Stimulated activated CD4-positive, alpha-beta T cell treated with anti-CD3 and anti-CD28 coated beads, Interleukin-15, amount 100 ng/mL, for 24 hours (primary cell): ENCODE measurements around the gene MCTP1.

Experiments used
- DNase-seq: peaks from one replicate; pipeline ENCODE4 v3.0.0-alpha.2; 2020

The MCTP1 gene

DNA sequence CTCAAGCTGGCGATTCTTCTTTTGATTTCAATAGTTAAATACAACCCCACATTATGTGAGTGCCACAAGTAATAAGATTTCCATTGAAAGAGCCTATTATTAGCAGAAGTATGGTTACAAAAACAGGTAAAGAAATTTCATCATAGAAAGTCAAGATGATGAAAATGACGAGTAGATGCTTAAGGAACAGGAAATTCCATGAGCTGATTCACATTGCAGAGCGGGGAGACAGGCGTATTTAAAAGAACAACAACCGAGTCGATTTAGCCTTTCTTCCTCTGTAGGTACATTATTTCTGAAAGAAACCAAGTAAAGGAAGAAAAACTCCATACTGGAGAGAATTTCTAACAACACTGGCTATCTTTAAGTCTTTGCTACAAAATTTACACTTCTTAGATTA is 356.0 kb downstream of the MCTP1 start:
- DNase-seq, result no peak

DNA sequence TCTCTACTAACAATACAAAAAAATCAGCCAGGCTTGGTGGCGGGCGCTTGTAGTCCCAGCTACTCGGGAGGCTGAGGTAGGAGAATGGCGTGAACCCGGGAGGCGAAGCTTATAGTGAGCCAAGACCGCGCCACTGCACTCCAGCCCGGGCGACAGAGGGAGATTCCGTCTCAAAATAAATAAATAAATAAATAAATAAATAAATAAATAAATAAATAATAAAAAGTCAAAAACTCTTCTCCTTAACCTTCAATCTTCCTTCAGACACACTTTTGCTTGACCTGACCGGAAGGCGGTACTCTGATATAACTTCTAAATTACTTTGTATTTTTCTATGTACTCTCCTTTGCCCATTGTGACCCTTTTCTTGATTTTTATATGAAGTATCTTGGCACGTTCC is 364.3 kb downstream of the MCTP1 start:
- DNase-seq, result no peak

DNA sequence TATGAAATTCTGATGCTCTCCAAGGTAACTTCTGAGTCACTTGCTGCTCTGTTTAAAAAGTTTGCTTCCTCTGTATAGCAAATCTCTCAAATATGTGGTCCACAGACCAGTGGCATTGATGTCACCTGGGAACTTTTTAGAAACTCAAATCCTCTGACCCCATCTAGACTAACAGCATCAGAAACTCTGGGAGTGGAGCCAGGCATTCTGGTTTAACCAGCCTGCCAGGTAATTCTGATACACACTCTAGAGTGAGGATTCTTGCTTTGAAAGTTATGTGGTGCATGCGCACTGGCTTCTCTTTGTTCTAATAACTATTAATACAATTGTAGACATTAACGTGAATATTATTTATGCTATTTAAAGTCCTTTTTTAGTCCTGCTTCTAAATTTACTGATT is 368.3 kb downstream of the MCTP1 start:
- DNase-seq, result no peak

DNA sequence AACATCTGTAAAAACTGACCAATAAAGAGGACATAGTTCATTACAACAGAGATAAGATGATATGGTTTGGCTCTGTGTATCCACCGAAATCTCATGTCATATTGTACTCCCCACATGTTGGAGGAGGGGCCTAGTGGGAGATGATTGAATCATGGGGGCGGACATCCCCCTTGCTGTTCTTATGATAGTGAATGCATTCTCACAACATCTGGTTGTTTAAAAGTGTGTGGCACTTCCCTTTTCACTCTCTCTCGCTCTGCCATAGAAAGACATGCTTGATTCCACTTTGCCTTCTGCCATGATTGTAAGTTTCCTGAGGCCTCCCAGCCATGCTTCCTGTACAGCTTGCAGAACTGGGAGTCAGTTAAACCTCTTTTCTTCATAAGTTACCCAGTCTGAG is 373.6 kb downstream of the MCTP1 start:
- no peak for DNase-seq

DNA sequence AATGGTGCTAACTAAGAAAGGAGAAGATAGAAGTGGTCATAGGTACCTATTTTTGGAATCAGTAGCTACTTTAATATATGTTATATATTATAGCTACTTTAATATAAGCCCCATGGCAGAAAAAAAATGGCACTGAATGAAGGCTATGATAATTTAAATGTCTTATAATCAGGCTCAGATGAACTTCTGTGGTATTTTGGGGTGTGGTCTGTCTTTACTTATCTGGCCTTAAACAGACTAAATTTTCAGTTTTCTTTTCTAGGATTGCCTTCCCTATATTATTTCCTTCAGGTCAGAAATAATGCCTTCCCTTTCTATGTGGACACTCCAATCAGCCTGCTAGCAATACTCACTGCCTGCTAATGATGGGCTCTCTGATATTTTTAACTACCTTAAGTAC is 374.2 kb downstream of the MCTP1 start:
- DNase-seq, result no peak

DNA sequence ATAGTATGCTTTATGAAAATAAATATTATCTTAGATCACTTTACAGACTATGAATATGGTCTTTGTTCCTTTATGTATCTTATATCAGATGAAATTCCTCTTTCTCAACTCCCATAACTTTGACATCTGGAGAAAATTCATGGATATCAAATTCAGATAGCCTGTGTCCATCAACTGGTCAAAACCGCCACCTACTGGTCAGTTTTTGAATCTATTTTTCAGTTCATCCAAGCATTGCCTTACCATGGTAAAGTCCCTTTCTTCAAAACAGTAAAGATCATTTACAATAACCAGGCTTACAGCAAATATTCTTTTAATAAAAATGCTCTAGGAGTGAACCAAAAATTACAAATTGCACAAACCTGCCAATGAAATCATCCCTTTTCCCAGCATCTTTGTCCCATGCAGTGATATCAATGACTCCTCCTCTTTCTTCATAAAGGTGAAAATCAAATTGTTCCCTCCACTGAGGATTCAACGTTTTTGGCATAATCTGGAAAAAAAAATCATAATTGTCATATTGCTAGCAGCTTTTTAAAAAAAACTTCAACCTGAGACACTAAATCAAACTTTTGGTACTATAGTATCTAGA is 375.9 kb downstream of the MCTP1 start:
- peak; percentile 3 for DNase-seq

DNA sequence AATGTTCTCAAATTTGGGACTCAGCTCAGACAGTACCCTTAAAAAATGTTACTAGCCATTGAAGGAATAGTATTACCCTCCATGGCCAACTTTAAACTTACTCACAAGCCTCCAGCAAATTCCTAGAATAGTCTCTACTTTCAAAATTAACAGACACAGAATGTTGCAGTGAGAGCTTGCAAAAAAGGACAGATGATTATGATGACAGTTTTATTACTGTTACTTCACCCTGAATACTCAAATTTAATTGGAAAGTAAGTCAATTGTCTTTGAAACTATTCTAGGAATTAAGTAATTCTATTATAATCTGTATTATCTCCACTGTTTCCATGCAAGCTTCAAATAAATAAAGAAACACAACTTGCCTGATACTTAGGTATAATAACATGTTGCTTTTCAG is 378.1 kb downstream of the MCTP1 start:
- DNase-seq, result no peak

DNA sequence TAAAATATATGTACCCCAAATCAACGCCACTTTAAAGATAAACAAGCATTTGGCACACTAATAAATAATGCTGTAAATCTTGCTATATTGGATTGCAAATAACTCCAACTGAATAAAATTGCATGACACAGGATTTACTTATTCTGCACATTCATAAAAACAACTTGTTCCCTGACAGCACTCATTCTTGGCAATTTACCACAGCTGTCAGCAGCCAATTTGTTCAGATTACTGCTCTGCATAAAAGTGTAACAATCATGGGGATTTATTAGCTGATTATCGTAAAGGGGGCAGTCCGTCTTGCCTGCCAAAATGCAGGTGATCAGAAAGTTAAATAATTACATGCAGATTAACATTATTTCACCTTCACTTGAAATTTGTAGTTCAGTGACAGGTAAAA is 381.2 kb downstream of the MCTP1 start:
- no peak for DNase-seq

DNA sequence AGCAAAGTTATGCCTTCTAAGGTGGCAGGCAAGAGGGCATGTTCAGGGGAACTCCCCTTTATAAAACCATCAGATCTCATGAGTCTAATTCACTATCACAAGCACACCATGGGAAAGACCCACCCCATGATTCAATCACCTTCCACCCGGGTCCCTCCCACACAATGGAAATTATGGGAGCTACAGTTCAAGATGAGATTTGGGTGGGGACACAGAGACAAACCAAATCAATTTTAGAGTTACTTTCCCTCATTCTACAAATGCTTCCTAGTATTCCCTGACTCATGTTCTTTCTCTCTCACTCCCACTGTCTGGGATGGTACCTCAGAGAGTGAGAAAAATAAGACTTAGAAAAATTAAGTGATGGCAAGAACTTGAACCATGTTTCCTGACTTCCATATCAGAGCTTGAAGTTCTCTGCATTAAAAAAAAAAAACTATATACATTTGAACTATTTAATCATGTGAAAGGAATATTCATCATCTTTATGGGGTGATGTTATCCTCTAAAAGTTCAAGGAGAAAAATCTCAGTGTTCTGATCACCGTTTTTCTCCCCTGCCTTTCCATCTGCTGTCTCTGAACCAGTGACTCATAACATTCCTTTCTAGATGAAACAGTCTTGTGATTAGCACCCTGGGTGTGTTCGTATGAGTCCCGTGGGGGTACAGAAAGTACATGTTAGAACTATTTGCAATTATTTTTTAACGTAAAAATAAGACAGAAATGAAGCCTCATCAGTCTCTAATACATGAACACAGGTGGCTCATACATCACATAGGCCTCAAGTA is 383.5 kb downstream of the MCTP1 start:
- DNase-seq, result no peak

DNA sequence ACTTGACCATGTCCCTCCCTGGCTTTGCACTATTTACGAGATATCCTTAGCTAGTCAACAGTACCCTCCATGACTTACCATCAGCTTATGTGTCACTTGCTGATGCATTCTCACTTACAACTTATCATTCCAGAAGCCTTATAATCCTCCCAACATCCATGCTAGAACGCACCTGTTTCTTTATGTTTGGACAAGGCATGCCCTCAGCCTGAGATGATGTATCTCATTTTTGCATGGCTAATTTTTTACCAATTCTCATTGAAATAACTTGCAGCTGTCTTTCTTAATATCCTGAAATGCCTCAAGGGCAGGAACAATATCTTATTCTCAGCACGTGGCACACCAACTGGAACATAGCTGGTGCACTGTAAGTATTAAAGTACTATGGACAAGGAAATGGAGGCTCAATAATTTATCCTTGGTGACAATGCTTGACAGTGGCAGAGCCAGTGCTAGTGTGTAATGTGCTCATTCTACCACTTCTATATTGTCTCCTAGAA is 384.8 kb downstream of the MCTP1 start:
- no peak for DNase-seq

DNA sequence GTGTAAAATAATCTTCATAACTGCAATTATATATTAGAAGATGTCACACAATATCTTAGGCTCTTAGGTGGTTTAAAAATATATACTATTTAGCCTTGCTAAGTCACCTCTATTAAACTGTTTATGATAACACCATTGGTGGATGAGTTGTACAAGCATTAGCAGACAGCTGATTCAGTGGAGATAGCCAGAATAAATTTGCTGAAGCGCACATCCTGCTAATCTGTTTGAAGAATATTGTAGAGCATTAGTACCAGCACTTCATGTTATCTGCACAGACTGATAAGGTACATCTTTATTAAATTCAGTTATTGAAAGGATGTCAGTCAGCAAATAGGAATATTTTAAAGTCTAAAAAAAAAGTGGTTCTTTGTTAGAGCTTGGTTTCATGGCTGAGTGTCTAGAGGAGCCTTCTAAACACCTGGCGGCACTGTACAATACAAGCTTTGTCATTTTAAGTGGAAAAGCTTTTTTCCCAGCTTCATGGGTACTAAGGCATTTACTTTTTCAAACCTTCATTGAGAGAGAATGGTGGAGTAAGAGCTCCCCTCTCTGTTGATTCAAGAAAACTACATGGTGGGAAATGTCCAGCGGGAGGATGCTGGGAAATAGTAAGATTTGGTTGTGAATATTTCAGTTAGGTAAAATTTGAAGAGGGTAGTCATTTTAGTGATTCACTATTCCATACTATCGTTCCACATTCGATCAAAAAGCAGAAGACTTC is 391.3 kb downstream of the MCTP1 start:
- no peak for DNase-seq

DNA sequence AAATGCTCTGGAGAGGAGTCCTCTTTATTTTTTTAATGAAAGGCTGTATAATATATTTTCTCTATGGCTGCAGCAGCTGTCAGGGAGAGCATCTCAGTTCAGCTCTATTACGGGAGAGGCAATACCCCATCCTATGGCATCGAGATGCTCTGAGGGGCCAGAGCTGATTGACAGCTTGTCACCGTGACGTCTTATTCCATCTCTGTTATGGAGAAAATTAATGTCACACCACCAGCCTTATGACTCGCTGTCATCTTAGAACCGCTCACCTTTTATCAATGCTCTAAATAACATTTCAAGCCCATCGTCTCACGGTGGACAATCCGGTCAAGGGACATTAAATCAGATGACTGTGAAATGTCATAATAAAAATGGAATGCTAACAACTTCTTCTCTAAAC is 392.9 kb downstream of the MCTP1 start:
- DNase-seq, result no peak

DNA sequence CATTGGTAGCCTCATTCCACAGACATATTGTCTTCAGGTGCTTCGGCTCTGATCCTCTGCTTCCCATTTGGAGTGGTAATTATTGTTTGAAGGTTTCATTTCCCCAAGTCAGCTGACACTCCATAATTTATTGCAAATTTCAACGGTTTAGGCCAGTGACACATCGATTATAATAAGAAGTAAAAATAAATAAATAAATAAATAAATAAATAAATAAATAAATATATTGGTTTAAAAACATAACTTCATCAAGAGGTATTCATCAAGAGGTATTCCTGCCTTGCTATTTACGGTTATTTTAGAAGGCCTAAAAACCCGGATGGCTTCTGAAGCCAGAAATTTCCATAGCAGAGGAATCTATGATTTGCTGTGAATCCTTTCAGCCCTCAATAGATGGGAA is 393.3 kb downstream of the MCTP1 start:
- no peak for DNase-seq

DNA sequence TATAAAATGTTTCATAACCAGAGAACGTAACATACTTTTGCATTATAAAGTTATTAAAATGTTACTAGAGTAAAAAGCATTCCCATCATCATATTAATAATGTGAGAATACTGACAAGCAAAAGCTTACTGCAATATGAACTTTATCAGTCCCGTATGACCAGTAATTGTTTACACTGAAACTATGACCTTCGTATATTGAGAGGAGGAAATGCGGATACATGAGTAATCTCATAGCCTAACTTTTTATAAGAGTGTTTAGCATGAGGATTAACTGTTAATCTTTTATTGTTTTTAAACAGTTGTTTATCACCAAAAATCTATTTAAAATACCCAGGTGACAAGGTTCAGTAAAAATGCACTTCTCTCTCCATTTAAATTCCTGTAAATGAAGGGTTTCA is 394.0 kb downstream of the MCTP1 start:
- DNase-seq, result no peak

DNA sequence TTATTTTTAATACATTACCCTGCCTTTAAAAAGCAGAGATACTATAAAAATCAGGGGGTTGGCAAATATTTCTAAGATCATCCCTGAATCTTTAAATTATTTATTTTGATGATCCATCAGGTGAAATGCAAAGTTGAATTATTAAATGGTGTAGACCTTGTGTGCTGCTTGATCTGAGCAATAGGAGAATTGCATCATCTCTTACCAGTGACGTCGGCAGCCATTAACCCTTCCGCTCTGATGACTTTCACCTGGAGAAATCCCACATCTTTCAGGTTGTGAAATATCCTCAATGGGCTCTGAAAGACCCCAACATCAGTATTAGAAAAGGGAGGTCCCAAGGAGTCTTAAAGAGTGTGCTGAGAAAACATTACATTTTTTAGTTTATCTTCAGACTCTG is 396.2 kb downstream of the MCTP1 start:
- no peak for DNase-seq

DNA sequence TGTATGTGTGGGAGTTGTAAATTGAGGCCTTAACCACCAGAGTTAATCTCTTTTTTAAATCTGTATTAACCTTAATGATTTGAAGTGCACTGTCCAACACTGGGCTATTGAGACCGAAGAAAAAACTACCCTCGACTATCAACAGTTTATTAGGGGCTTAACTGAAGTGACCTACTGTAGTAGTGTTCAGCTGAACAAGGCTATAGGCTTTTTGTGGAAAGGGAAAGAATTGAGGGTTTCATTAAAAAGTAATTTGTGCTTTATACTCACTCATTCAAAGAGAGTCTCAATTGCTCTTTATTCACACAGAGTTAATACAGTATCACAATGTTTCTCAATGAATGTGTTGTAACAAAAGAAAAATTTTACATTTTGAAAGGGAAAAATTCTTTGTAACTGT is 399.0 kb downstream of the MCTP1 start:
- DNase-seq, result no peak

DNA sequence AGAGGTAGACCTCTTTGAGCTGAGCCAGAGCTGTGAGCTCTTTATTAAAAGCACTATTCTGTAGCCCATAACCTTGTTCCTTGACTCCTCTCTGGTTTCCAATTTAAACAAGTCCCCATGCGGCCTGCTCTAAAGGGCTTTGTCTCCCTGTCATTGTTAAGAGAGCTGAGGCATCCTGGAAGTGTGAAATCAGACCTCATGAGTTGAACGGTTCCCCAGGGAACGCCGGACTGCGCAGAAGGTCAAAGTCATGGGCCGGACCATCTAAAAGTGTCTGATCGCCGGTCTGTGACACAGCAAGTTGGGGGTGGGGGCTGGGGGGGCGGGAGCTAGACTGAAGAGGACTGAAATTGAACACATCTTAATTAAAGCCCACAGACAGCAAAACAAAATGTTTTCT is 400.6 kb downstream of the MCTP1 start:
- no peak for DNase-seq

DNA sequence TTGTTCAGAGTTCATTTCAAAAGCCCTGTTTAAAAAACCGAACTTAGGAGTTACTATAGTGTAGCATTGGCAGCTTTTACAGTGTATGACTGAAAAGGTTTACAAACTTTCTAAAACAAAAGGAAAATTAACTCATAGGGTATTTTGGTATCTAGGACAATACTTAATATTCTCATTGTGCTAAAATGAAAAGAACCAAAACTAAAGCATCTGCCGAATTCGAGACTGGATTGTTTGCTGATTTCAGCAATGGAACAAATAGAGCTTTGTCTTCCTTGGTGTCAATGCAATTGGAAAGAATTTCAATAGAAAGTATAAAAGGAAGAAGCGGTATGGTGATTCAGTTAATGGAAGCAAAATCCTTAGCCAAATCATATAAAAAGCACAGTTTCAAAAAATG is 412.4 kb downstream of the MCTP1 start:
- DNase-seq, result no peak

DNA sequence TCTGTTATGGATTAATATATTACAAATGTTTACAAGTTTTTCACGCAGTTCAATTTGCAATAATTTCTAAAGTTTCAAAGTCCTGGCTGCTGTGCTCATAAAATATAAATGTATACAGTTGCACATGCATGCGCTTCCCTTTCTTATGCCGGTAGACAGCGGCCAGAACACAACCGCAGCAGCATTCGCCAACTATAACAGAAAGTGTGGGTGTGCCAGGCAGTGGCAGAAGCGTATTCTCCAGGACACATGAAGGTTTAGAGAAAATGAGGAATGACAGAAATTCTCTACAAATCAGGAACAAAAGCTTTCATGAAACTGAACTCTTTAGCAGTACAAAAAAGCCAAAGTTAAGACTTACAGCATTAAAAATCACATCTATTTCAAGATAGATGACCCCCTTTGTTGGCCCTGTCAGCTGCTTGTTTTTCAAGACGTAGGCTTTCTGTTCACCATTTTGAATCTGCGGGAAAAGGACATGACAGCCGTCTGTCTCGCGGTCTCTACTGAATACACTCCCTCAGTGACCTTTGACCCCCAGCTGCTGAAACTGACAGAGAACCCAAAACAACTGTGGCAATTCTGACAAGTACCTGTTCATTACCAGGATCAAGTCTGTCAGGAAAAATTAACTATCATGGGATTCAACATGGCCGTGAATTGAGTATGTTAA is 414.2 kb downstream of the MCTP1 start:
- no peak for DNase-seq

DNA sequence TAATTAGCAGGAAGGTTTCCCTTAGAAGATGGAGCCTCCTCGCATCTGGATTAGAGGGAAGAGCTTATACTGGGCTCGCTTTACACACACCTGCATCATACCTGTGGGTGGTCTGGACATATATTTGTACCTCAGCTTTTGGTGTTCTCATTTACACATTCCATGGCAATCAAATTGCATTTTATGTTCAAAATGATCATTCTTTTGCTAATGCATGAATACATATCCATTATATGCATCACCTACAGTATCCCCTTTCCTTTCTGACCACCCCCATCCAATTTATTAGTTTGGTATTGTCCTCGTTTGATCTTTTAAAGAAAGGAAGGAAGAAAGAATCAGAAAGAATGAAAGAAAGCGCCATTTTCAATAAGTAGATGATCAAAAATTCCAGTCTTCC is 415.0 kb downstream of the MCTP1 start:
- no peak for DNase-seq

DNA sequence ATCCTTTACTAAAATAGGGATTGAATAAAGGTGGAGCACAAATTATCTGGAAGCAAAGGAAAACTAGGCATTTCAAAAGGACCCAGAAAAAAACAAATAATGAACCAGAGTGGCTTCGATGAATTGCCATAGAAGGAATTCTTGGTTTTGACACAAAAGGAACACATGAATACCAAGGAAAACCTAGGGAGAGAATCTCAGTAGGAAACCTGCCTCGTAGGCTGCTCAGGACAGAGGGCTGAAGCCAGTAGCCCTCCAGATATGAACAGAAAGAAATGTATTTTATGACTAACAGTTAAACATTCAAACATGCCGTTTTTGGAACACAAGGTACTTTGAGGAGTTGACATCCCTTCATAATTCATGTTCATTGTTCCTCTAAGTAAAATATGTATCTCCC is 420.9 kb downstream of the MCTP1 start:
- no peak for DNase-seq

DNA sequence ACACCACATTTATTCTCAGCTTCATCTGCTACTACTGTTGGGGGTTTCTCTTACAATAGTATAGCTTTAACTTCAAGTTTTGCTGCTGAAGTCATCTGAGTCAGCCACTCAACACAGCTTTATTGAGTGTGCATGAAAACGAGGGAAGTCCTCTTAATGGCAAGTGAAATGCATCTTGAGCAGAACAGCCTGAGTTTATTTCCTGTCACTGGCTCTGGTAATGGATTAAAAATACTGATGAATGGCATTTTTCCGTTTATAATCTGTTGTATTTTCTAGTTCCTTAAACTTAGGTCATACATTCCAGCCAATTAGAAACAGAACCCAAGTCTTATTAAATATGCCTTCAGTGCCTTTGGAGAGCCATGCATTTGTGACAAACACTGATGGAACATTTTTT is 427.8 kb downstream of the MCTP1 start:
- DNase-seq, result no peak

DNA sequence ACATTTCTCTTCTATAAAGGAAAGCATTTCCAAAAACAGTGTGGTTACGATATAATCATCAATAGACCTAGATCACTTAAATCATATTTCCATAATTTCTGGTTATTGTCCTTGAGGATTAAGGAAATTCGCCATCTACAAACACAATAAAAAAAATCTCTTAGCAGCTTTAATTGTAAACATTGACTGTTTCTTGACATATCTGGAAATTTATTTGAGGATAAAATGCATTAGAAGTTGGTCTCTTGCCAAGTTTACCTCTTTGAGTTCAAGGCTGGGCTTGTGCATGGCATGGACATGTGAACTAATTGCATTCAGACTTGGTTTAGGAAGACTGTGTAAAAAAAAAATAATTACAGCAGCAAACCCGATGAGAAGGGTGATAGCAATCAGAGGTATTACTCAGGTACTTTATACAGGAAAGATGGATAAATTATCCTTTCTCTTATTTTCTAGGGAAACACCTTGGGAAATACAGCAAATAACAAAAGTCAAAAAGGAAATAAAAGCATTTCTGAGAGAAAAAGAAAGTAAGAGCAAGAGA is 428.6 kb downstream of the MCTP1 start:
- no peak for DNase-seq
